Bronchial epithelial cell (primary cell): ENCODE measurements around the gene SUSD1. TPM values are rescaled to one million over a fixed set of nuclear protein-coding genes. Genes with fewer than 3 reads are reported as not detected.

Experiments used
- DNase-seq: peaks from one replicate; pipeline ENCODE4 v3.0.0-alpha.2; 2010; ENCODE audit warnings: low read depth
- FAIRE-seq: peaks from 2 replicates; lab custom pipeline; 2011; peaks lifted over from hg19 to GRCh38; lab: Jason Lieb, UNC
- H3K27me3 ChIP-seq: 2 replicates; pipeline ENCODE4 v1.5.1; 2011; ENCODE audit warnings: low read length; ENCODE audit not compliant: control insufficient read depth, insufficient read depth
- H3K36me3 ChIP-seq: 2 replicates; pipeline ENCODE4 v1.5.1; 2011; ENCODE audit warnings: low read length; ENCODE audit not compliant: control insufficient read depth, insufficient read depth
- H3K4me3 ChIP-seq: 2 replicates; pipeline ENCODE4 v1.5.1; 2011; ENCODE audit warnings: mild to moderate bottlenecking, low read depth, low read length, control low read depth
- CTCF ChIP-seq: IDR thresholded peaks from 2 replicates; pipeline ENCODE4 v1.5.1; 2011; ENCODE audit warnings: mild to moderate bottlenecking, moderate library complexity, low read length, control low read depth, inconsistent platforms; ENCODE audit not compliant: insufficient read depth, severe bottlenecking
- total RNA-seq: library from RNA; depleted of rRNA; stranded (reverse); fragments of >200 nt; gene quantifications from 2 replicates; pipeline ENCODE4 v1.2.1, GENCODE V29; 2014

The SUSD1 gene
- total RNA-seq, 1 donor from 2014 or later = 9.0 TPM

- no peak for TF ChIP-seq CTCF
- no peak for FAIRE-seq
These were observed 153.4 kb downstream of the SUSD1 start for GRCh38 chr9:112021742-112022141.

GRCh38 chr9:112020680-112021596, 154.2 kb downstream of the SUSD1 start:
- TF ChIP-seq CTCF = no peak
- H3K4me3 ChIP-seq = no peak overlapping the region
- no peaks in the 10 kb centered on the region for H3K27me3 ChIP-seq
- DNase-seq (peak; percentile 98), FAIRE-seq (no peak)
- no peaks in the 10 kb centered on the region for H3K36me3 ChIP-seq

More at GRCh38 chr9:112021742-112022141, 153.4 kb downstream of the SUSD1 start:
- H3K27me3 ChIP-seq = no peaks in the 10 kb centered on the region
- no peaks in the 10 kb centered on the region for H3K36me3 ChIP-seq
- no peak for DNase-seq
- no peak overlapping the region for H3K4me3 ChIP-seq

- FAIRE-seq (no peak), DNase-seq (no peak)
- Histone ChIP-seq H3K36me3 (no peaks in the 10 kb centered on the region), H3K4me3 (no peak overlapping the region), H3K27me3 (no peaks in the 10 kb centered on the region)
- no peak for TF ChIP-seq CTCF
These were observed 157.2 kb downstream of the SUSD1 start for GRCh38 chr9:112017878-112018277.

- no peak for FAIRE-seq
- H3K36me3 ChIP-seq = no peaks in the 10 kb centered on the region
These were observed 159.4 kb downstream of the SUSD1 start for GRCh38 chr9:112015736-112016135.

GRCh38 chr9:112015149-112015548, 159.9 kb downstream of the SUSD1 start:
- no peak for FAIRE-seq
- H3K4me3 ChIP-seq = no peak overlapping the region
- TF ChIP-seq CTCF = no peak
- no peaks in the 10 kb centered on the region for H3K36me3 ChIP-seq
- no peaks in the 10 kb centered on the region for H3K27me3 ChIP-seq
- no peak for DNase-seq

More at GRCh38 chr9:112015736-112016135, 159.4 kb downstream of the SUSD1 start:
- DNase-seq = no peak
- H3K4me3 ChIP-seq = no peak overlapping the region
- TF ChIP-seq CTCF = no peak
- no peaks in the 10 kb centered on the region for H3K27me3 ChIP-seq

- no peaks in the 10 kb centered on the region for H3K36me3 ChIP-seq
- no peaks in the 10 kb centered on the region for H3K27me3 ChIP-seq
- DNase-seq (no peak), FAIRE-seq (no peak)
- no peak for TF ChIP-seq CTCF
- H3K4me3 ChIP-seq = no peak overlapping the region
These were observed 161.8 kb downstream of the SUSD1 start for GRCh38 chr9:112013266-112013665.
